IPS-15b (cell line): ENCODE data around the gene RNU2-63P.

ENCODE experiments used
- H3K27me3 ChIP-seq: one replicate; pipeline ENCODE4 v1.6.1; 2013; ENCODE audit warnings: low read length; ENCODE audit not compliant: control insufficient read depth, insufficient read depth
- H3K36me3 ChIP-seq: one replicate; pipeline ENCODE4 v1.6.1; 2013; ENCODE audit warnings: low read length; ENCODE audit not compliant: control insufficient read depth, insufficient read depth
- H3K4me1 ChIP-seq: one replicate; pipeline ENCODE4 v1.6.1; 2013; ENCODE audit warnings: mild to moderate bottlenecking, low read length; ENCODE audit not compliant: control insufficient read depth, insufficient read depth
- H3K4me3 ChIP-seq: one replicate; pipeline ENCODE4 v1.5.1; 2013; ENCODE audit warnings: low read depth, low read length
- H3K9ac ChIP-seq: one replicate; pipeline ENCODE4 v1.6.1; 2013; ENCODE audit warnings: low read depth, mild to moderate bottlenecking, low read length
- H3K9me3 ChIP-seq: one replicate; pipeline ENCODE4 v1.6.1; 2013; ENCODE audit warnings: mild to moderate bottlenecking, low read length; ENCODE audit not compliant: control insufficient read depth, insufficient read depth

RNU2-63P gene

DNA sequence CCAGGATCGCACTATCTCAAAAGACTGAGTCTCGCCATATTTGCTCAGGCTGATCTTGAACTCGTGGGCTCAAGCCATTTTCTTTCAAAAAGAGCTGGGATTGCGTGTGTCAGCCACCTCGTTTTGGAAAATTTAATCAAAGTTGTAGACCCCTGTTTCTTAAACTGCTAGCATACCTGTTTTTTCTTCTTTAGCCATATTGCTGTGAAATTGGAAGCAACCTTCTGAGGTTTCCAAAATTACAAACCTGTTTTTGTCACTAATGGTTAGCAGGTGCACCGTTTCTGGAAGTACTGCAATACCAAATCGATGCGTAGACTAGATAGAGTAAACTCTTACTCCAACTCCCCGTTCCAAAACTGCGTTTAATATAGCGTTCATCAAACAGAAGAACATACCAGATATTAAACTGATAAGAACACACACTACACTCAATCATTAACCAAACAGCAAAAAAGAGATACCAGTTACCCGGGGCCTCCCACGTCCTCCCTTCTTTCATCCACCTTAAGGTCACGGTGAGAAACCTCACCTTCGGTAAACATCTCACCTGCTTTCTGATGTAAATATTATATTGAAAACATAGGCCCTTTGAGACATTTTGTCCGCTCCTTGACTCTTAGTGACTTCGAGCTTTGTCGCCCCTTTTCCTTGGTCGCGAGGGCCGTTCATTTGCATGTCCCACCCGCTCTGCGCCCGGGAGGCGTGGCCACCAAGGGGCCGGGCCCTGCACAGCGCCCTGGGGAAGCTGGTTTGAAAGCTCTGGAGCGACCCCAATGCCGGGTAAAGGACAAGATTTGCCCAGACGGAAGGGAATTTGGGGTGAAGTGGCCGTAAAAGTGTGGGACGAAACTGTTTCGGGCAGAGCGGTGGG lies at the start of gene RNU2-63P:
TSS of gene RNU2-63P (minus strand) at position 462 of the 874 bp plus-strand sequence.
- Histone ChIP-seq H3K27me3 (no peaks in the 10 kb centered on the region), H3K4me3 (peak within 1 kb of the TSS; percentile 81), H3K36me3 (no peaks in the 10 kb centered on the region), H3K9me3 (no peaks in the 10 kb centered on the region), H3K9ac (peak within 1 kb of the TSS; percentile 88), H3K4me1 (peaks cover 16% of the 10 kb centered on the region)

DNA sequence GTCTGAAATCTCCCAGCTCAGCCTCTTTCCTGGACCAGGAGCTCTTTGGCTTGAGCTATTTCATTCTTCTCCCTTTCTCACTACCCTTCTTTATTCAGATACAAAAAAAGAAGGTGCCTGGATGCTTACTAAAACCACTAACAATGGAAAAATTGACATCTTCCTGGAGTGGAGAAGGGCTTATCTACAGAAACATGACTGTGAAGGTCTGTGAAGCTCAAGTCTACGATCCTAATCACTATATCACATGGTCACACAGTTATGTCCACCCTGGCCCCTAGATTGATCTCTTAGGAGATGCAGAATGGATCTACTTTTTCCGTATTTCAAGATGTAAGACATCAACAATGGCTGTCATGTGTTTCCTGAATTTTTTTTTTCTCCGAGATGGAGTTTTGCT lies 44.9 kb upstream of the RNU2-63P start:
- Histone ChIP-seq H3K9me3 (no peaks in the 10 kb centered on the region), H3K9ac (no peak overlapping the region), H3K4me1 (peaks cover 3% of the 10 kb centered on the region), H3K27me3 (no peaks in the 10 kb centered on the region), H3K36me3 (no peaks in the 10 kb centered on the region), H3K4me3 (no peak overlapping the region)

DNA sequence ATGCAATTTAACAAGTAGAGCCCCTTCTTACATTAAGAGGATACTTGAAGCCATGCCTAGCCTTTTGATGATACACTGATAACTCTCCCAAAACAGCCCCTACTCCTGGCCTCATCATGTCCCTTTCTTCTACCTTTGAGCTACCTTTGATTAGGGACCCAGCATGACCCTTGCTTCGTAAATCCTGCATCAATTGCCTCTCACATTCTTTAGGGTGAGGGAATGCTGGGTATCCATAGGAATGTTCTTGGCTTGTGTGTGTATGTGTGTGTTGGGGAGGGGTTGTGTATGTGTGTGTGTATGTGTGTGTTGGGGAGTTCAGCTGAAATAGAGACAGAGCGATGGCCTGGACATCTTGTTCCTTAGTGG lies 44.5 kb upstream of the RNU2-63P start:
- Histone ChIP-seq H3K4me3 (no peak overlapping the region), H3K9ac (no peak overlapping the region)

DNA sequence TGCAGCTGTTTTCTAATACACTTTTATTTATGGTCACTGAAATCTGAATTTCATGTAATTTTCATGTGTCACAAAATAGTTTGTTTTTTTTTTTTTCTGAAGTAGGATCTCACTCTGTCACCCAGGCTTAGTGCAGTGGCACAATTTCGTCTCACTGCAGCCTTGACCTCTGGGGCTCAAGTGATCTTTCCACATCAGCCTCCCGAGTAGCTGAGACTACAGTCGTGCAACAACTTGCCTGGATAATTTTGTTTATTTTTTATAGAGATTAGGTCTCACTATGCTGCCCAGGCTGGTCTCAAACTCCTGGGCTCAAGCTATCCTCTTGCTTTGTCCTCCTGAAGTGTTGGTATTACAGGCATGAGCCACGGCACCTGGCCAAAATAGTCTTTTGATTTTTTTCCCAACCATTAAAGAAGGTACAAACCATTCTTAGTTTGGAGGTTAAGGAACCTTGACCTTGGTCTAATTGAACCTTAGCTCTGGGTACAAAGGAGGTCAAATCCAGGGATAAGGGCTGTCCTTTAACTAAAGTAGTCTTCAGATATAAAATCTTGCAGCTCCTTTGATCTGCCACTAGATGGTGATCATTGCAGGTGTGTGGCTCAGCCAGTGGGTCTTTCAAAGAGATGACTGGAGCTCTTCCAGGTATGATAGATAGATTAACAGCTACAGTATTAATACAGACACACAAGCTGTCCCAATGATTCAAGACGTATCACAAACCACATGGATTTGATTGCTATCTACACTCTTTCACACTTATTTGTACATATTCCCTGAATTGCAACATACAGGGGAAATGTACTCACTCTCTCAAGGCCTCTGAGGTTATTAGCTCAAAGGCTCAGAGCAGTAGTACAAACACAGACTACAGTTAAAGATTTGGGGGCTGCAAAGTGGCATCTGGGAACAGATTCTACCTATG lies 43.9 kb upstream of the RNU2-63P start:
- Histone ChIP-seq H3K27me3 (no peaks in the 10 kb centered on the region), H3K9ac (no peak overlapping the region), H3K4me3 (no peak overlapping the region), H3K36me3 (no peaks in the 10 kb centered on the region), H3K4me1 (peaks cover 3% of the 10 kb centered on the region), H3K9me3 (no peaks in the 10 kb centered on the region)

More for the DNA sequence above, 44.5 kb upstream of the RNU2-63P start:
- Histone ChIP-seq H3K4me1 (peaks cover 3% of the 10 kb centered on the region), H3K36me3 (no peaks in the 10 kb centered on the region), H3K27me3 (no peaks in the 10 kb centered on the region), H3K9me3 (no peaks in the 10 kb centered on the region)

DNA sequence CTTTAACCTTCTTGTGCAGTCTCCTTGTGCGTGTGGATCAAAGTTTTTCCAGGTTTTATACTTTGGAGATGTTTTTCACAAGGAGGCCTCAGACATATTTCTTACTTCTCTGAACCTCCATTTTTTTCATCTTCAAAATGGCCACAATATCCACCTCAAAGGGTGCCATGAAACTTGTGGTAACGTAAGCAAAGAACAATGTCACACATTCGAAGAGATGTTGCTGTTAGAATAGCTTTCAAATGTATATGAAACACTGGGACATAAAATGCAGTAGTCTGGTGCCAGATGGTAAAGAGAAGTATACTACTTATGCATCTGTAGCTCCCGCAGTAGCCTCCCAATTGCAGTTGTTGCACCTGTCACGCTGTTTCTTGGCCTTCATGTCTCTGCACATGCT lies 41.8 kb upstream of the RNU2-63P start:
- H3K4me1 ChIP-seq, result peaks cover 3% of the 10 kb centered on the region
- no peak overlapping the region for H3K4me3 ChIP-seq
- H3K36me3 ChIP-seq, result no peaks in the 10 kb centered on the region
- no peaks in the 10 kb centered on the region for H3K9me3 ChIP-seq
- no peak overlapping the region for H3K9ac ChIP-seq
- H3K27me3 ChIP-seq, result no peaks in the 10 kb centered on the region

DNA sequence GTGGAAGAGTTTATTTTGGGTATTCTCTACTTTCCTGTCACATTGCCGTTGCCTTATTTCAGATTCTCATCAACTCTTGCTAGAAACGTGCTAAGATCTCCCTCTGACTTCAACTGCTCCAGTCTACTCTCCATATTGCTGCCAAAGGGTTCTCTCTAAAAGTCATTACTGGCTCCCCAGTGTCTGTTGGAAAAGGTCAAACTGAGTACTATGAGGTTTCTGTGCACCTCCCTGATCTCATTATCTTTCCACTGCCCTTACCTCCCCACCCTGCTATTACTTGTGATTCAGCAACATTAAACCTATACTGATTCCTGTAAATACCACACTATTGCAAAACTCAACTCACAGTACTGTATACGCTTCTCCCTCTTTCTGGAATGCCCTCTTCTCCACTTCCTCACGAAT lies 41.1 kb upstream of the RNU2-63P start:
- Histone ChIP-seq H3K4me1 (peaks cover 3% of the 10 kb centered on the region), H3K27me3 (no peaks in the 10 kb centered on the region), H3K9me3 (no peaks in the 10 kb centered on the region), H3K4me3 (no peak overlapping the region), H3K9ac (no peak overlapping the region), H3K36me3 (no peaks in the 10 kb centered on the region)

DNA sequence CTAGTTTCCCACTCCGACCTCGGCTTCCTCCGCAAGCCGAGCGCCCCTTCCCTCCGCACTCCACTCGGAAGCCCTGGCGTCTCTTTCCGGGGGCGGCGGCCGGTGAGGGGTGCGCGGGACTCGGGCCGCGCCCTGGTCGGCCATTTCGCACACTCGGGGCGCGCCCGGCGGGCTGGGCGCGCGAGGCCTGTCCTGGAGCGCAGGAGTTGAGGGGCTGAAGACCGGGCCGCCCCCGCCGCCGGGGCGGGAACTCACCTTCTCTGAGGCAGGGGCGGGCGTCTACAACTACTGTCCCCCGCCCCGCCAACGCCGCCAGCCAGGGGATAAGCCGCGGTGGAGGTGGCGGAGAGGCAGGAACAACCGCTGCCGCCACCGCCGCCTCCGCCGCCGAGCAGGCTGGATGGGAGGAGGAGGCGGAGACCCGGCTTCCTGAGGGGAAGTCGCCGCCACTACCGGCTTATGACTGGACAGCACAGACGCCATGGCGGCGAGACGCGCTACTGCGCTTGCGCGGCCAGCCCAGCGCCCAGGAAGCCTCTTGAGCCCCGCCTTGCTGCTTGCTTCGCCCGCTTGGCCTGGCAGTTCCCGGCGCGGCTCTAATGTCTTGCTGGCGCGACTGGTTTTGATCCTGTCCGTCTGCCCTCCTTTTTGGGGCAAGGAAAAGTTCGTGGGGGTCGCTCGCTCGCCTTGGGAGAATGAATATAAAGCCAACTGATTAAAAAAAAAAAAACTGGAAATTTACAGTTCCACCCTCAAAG lies 39.2 kb upstream of the RNU2-63P start, which contains the start of gene KRCC1:
TSS of gene KRCC1 (minus strand) at position 413 of the 758 bp plus-strand sequence. CDS start 27,220 bp downstream, outside the sequence.
- Histone ChIP-seq H3K4me1 (peaks cover 1% of the 10 kb centered on the region), H3K36me3 (no peaks in the 10 kb centered on the region), H3K27me3 (no peaks in the 10 kb centered on the region), H3K4me3 (peak within 1 kb of the TSS; percentile 83), H3K9me3 (no peaks in the 10 kb centered on the region), H3K9ac (peak within 1 kb of the TSS; percentile 68)

DNA sequence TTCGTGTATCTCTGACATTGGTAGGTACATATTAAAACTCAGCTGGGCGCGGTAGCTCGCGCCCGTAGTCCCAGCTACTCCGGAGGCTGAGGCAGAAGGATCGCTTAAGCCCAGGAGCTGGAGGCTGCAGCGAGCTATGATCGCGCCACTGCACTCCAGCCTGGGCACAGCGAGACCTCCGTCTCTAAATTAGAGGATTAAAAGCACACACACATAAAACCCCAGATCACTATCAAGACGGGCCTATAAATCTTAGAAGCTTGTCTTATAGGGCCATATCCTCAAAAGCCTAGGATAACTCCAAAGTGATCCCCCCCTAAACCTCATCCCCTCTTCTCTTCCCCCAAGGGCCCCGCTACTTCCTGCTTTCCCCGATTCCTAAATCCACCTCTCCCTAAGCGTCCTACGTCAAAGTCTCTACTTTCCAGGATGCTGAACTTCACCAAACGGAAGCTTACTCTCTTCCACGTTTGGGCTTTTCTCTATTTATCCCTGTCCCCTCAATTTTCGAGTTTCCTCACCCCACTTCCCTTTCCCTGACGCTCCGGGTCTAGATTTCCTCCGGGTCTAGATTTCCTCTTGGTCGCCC lies 38.5 kb upstream of the RNU2-63P start:
- Histone ChIP-seq H3K9me3 (no peaks in the 10 kb centered on the region), H3K9ac (peak overlapping the region; percentile 68), H3K27me3 (no peaks in the 10 kb centered on the region), H3K4me3 (peak overlapping the region; percentile 83), H3K4me1 (no peaks in the 10 kb centered on the region), H3K36me3 (no peaks in the 10 kb centered on the region)

DNA sequence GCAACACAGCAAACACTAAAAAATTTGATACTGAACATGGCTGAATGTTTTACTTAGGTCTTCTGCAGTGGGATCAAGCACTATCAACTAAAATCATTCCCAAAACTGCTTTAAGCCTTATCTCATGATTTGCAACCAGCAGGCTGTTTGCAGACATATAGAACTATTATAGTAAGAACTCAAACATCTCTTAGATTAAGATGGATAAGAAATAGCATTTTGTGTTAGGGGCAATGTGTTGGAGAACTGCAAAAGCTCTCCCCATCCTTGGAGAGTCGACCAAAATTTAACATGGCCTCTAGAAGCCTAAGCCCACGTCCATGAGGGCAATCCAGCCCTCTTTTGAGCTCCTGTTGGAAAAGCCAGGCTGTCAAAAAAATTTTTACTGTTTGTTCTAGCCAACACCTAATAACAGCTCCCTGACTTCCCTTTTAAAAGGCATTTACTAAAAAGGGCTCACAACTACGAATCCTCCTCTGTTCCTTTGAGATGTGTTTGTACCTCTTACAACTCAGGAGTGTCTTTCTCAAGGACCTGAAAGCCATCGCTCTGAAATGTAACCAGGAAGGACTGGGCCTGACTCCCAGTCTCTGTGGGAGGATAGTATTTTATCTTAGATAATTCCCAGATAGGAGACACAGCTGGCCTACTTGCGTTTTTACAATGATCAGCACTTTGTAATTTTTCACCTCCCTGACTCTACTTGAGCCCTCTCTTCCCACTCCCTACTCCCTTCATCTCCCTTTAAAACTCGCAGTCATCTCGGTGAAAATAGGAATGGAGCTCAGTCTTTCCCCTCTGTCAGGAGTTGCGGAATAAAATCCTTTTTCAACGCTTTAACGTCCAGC lies 37.8 kb upstream of the RNU2-63P start:
- no peaks in the 10 kb centered on the region for H3K9me3 ChIP-seq
- no peaks in the 10 kb centered on the region for H3K27me3 ChIP-seq
- H3K36me3 ChIP-seq, result no peaks in the 10 kb centered on the region
- peak overlapping the region; percentile 68 for H3K9ac ChIP-seq
- H3K4me3 ChIP-seq, result peak overlapping the region; percentile 83
- H3K4me1 ChIP-seq, result no peaks in the 10 kb centered on the region

DNA sequence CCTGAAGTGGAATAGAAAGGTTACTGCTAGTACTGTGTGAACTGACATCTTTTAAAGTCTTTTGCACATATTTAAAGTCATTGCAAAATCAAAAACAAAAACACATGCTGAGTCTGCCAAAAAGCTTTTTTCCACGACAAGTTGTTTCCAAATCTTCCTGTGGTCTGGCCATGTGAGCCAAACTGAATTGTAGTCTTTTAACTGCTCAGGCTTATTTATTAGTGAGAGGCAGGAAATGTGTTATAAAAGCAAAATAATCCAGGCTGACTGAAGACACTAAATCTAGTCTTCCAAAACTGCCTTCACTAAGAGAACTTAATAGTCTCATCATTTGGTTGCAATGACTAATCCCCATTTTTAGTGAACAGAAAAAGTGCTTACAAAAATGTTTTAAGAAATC lies 36.9 kb upstream of the RNU2-63P start:
- no peaks in the 10 kb centered on the region for H3K4me1 ChIP-seq
- H3K9me3 ChIP-seq, result no peaks in the 10 kb centered on the region
- no peak overlapping the region for H3K9ac ChIP-seq
- H3K27me3 ChIP-seq, result no peaks in the 10 kb centered on the region
- no peaks in the 10 kb centered on the region for H3K36me3 ChIP-seq
- no peak overlapping the region for H3K4me3 ChIP-seq
